HEK293 (cell line): Measurements from ENCODE around the gene RHBDD1.

Experiments used
- CTCF ChIA-PET: fragments of 350-600 bp; formaldehyde crosslinking; extraction: SDS; loops from one replicate; lab custom pipeline; 2021; ENCODE audit warnings: antibody characterized with exemption; lab: Yijun Ruan, JAX
- POLR2A ChIA-PET: fragments of 300-600 bp; formaldehyde crosslinking; extraction: SDS; loops from one replicate; lab custom pipeline; 2020; ENCODE audit warnings: antibody characterized with exemption, inconsistent platforms; lab: Yijun Ruan, JAX
- H3K27ac ChIP-seq: fragments of 200-500 bp; sonication (Bioruptor generic); 2 replicates; pipeline ENCODE4 v1.5.1; 2014; ENCODE audit warnings: low read depth, low read length, control low read depth, inconsistent platforms; ENCODE audit errors: extremely low read depth
- H3K36me3 ChIP-seq, 2 experiments: fragments of 200-500 bp in 1 of 2; sonication (Bioruptor generic) in 1 of 2; 1 replicate in 1 of 2; 2 replicates in 1 of 2; pipeline ENCODE4 v1.5.1; 2014 to 2017; ENCODE audit warnings: inconsistent platforms in 2 of 2, low read length in 2 of 2; ENCODE audit not compliant: control insufficient read depth in 2 of 2, insufficient read depth in 1 of 2
- H3K4me1 ChIP-seq: fragments of 200-500 bp; sonication (Bioruptor generic); 2 replicates; pipeline ENCODE4 v1.5.1; 2014; ENCODE audit warnings: mild to moderate bottlenecking, low read length, inconsistent platforms; ENCODE audit not compliant: control insufficient read depth, insufficient read depth
- H3K4me3 ChIP-seq: 2 replicates; pipeline ENCODE4 v1.5.1; 2011; ENCODE audit warnings: low read depth, mild to moderate bottlenecking, control low read depth, low read length, moderate library complexity
- H3K9me3 ChIP-seq: fragments of 200-500 bp; sonication (Bioruptor generic); 2 replicates; pipeline ENCODE4 v1.5.1; 2014; ENCODE audit warnings: low read depth, low read length, inconsistent platforms; ENCODE audit not compliant: control insufficient read depth, insufficient read depth
- KLF16 ChIP-seq: fragments of 450-650 bp; formaldehyde crosslinking; IDR thresholded peaks from 2 replicates; pipeline ENCODE4 v1.5.1; 2017; ENCODE audit warnings: missing biosample characterization, missing genetic modification characterization
- PATZ1 ChIP-seq: fragments of 450-650 bp; formaldehyde crosslinking; IDR thresholded peaks from 2 replicates; pipeline ENCODE4 v1.5.1; 2016; ENCODE audit warnings: missing biosample characterization, missing genetic modification characterization
- PRDM4 ChIP-seq: fragments of 450-650 bp; formaldehyde crosslinking; IDR thresholded peaks from 2 replicates; pipeline ENCODE4 v1.5.1; 2017; ENCODE audit warnings: missing biosample characterization, missing genetic modification characterization
- SALL2 ChIP-seq: fragments of 450-650 bp; formaldehyde crosslinking; IDR thresholded peaks from 2 replicates; pipeline ENCODE4 v1.5.0; 2017; ENCODE audit warnings: missing biosample characterization, mild to moderate bottlenecking, missing genetic modification characterization, borderline replicate concordance
- SETDB1 ChIP-seq: IDR thresholded peaks from one replicate; pipeline ENCODE4 v1.6.1; 2017; ENCODE audit warnings: mild to moderate bottlenecking, low read length, moderate library complexity, mixed read lengths; ENCODE audit not compliant: insufficient read length
- TRIM28 ChIP-seq: IDR thresholded peaks from 2 replicates; pipeline ENCODE4 v1.6.1; 2011; ENCODE audit warnings: low read length, control low read depth, borderline replicate concordance
- WT1 ChIP-seq: fragments of 450-650 bp; formaldehyde crosslinking; IDR thresholded peaks from 2 replicates; pipeline ENCODE4 v1.5.1; 2016; ENCODE audit warnings: missing biosample characterization, missing genetic modification characterization
- ZNF341 ChIP-seq: fragments of 450-650 bp; formaldehyde crosslinking; IDR thresholded peaks from 2 replicates; pipeline ENCODE4; 2016; ENCODE audit warnings: low read depth, missing biosample characterization, missing genetic modification characterization
- ZNF701 ChIP-seq: fragments of 450-650 bp; formaldehyde crosslinking; IDR thresholded peaks from 2 replicates; pipeline ENCODE4 v1.5.1; 2016; ENCODE audit warnings: missing biosample characterization, missing genetic modification characterization
- ZNF785 ChIP-seq: fragments of 450-650 bp; formaldehyde crosslinking; IDR thresholded peaks from 2 replicates; pipeline ENCODE4 v1.5.1; 2016; ENCODE audit warnings: missing biosample characterization, missing genetic modification characterization
- TF ChIP-seq, protein P1 (sequence below): fragments of 450-650 bp; formaldehyde crosslinking; IDR thresholded peaks from 2 replicates; pipeline ENCODE4 v1.5.1; 2016; ENCODE audit warnings: missing biosample characterization, missing genetic modification characterization
- TF ChIP-seq, protein P2 (sequence below): fragments of 450-650 bp; formaldehyde crosslinking; IDR thresholded peaks from 2 replicates; pipeline ENCODE4 v1.5.1; 2016; ENCODE audit warnings: missing biosample characterization, missing genetic modification characterization

RHBDD1 gene

DNA sequence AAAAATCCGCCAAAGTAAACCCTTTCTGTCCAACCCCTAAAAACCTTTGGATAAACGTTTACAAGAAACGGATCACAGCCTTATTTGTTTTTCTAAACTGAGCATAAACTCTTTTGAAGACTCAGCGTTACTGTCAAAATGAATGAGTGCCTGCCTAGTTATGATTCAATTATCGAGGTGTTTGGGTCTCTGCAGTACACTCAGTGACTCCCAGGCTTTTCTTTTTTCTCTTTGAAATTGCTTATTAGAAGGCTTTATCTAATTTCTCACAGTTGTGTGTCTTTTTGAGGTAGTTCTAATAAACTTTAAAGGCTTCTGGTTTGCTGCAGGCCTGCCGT lies 663 bp downstream of the RHBDD1 start (continued):
- no peak for TF ChIP-seq PATZ1 (tag by site-specific recombination)
- TF ChIP-seq KLF16 (tag by site-specific recombination), result no peak

- no peak overlapping the region for H3K27ac ChIP-seq
- H3K4me1 ChIP-seq, result 0 out of 2 replicates have a peak, but pooled peaks cover 4% of the 10 kb centered on the region
- TF ChIP-seq, protein P1, sequence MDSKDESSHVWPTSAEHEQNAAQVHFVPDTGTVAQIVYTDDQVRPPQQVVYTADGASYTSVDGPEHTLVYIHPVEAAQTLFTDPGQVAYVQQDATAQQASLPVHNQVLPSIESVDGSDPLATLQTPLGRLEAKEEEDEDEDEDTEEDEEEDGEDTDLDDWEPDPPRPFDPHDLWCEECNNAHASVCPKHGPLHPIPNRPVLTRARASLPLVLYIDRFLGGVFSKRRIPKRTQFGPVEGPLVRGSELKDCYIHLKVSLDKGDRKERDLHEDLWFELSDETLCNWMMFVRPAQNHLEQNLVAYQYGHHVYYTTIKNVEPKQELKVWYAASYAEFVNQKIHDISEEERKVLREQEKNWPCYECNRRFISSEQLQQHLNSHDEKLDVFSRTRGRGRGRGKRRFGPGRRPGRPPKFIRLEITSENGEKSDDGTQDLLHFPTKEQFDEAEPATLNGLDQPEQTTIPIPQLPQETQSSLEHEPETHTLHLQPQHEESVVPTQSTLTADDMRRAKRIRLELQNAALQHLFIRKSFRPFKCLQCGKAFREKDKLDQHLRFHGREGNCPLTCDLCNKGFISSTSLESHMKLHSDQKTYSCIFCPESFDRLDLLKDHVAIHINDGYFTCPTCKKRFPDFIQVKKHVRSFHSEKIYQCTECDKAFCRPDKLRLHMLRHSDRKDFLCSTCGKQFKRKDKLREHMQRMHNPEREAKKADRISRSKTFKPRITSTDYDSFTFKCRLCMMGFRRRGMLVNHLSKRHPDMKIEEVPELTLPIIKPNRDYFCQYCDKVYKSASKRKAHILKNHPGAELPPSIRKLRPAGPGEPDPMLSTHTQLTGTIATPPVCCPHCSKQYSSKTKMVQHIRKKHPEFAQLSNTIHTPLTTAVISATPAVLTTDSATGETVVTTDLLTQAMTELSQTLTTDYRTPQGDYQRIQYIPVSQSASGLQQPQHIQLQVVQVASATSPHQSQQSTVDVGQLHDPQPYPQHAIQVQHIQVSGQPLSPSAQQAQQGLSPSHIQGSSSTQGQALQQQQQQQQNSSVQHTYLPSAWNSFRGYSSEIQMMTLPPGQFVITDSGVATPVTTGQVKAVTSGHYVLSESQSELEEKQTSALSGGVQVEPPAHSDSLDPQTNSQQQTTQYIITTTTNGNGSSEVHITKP (tag by site-specific recombination), result peak; percentile 62; the same call in 1 of the 2 replicates
- TF ChIP-seq ZNF785 (tag by site-specific recombination), result no peak
- TF ChIP-seq, all 188 proteins: peak for 1
- Histone ChIP-seq H3K36me3 (peaks cover 0 to 16% of the 10 kb centered on the region in 2 experiments; a peak in 1 of 3 replicates), H3K4me3 (no peak overlapping the region), H3K9me3 (no peaks in the 10 kb centered on the region)
- ChIA-PET POLR2A (no interaction called here), CTCF (no interaction called here)
Measured at GRCh38 chr2:226837334-226837733, 1.5 kb downstream of the RHBDD1 start.

GRCh38 chr2:226837787-226838603 lies 2.1 kb downstream of the RHBDD1 start:
- TF ChIP-seq ZNF701, result no peak
- no peak for TF ChIP-seq SETDB1
- TF ChIP-seq WT1 (tag by site-specific recombination), result 0 out of 2 replicates have a peak, but pooled peaks have one; percentile 35
- TF ChIP-seq ZNF341 (tag by site-specific recombination), result no peak
- no peak for TF ChIP-seq TRIM28
- no peak for TF ChIP-seq PRDM4 (tag by site-specific recombination)
- TF ChIP-seq, protein P2, sequence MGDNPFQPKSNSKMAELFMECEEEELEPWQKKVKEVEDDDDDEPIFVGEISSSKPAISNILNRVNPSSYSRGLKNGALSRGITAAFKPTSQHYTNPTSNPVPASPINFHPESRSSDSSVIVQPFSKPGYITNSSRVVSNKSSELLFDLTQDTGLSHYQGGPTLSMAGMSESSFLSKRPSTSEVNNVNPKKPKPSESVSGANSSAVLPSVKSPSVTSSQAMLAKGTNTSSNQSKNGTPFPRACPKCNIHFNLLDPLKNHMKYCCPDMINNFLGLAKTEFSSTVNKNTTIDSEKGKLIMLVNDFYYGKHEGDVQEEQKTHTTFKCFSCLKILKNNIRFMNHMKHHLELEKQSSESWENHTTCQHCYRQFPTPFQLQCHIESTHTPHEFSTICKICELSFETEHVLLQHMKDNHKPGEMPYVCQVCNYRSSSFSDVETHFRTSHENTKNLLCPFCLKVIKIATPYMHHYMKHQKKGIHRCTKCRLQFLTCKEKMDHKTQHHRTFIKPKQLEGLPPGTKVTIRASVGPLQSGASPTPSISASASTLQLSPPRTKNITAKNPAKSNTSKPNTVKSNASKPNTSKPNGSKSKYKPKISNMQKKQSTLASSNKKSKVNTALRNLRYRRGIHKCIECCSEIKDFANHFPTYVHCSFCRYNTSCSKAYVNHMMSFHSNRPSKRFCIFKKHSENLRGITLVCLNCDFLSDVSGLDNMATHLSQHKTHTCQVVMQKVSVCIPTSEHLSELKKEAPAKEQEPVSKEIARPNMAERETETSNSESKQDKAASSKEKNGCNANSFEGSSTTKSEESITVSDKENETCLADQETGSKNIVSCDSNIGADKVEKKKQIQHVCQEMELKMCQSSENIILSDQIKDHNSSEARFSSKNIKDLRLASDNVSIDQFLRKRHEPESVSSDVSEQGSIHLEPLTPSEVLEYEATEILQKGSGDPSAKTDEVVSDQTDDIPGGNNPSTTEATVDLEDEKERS (tag by site-specific recombination), result no peak
- TF ChIP-seq SALL2 (tag by site-specific recombination), result no peak
- CTCF ChIA-PET, result interaction anchor here (0.6 kb wide), 1 partner anchor 1714 kb away, joined by 4 read pairs; no protein-coding TSS in a partner anchor
- H3K9me3 ChIP-seq, result no peaks in the 10 kb centered on the region
- H3K27ac ChIP-seq, result no peak overlapping the region
- no peak overlapping the region for H3K4me3 ChIP-seq
- POLR2A ChIA-PET, result no interaction called here
- 0 out of 2 replicates have a peak, but pooled peaks cover 4% of the 10 kb centered on the region for H3K4me1 ChIP-seq
- peaks cover 0 to 16% of the 10 kb centered on the region in 2 experiments; a peak in 1 of 3 replicates for H3K36me3 ChIP-seq
